ENCODE measurements around the gene NMT1. TPM values are rescaled to one million over a fixed set of nuclear protein-coding genes. Genes with fewer than 3 reads are reported as not detected.

The NMT1 gene
- total and polyA plus RNA-seq, 2 of the 13 experiments (the other 11 are each of a cell fraction or from before 2014, with no cell fraction given): 75.7 to 142 TPM

DNA sequence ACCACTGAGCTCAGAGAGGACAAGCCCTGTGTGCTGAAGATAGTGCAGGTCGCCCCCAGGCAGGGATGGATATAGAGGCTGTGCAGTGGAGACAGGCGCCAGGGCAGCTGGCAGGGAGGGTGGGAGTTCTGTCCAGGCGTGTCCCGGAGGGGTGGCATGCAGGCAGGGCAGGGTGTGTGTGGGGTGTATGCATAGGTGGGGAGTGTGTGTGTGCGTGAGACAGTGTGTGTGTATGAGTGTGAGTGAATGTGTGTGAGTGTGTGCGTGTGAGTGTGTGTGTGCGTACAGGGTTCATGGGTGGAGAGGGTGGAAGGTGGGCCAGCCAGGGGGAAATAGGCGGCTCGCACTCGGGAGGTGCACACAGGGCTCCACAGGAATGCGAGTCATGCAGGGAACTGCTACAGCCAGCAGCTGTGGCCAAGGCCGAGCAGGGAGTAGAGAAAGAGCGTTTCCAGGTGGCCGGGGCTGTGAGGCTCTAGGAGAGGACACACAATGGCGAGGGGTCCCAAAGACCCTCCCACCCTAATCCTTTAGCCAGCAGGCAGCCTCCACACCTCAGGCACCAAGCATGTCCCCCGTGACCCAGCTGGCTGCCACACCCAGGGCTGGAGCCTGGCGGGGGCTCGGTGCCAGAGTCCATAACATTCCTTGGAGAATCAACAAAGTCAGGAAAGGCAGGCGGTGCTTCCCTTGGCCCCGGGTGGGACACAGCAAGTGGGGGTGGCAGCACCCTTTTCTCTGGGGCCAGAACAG is 66.6 kb downstream of the NMT1 start (continued):
- TF ChIP-seq MXD4 (CRISPR knock-in tag; IDR thresholded peaks at IDR 0.05) (peak; percentile 73), ZFP37 (CRISPR knock-in tag; IDR thresholded peaks at IDR 0.05; ENCODE audit: borderline replicate concordance) (peak; percentile 54; the same call in 1 of the 2 replicates), RELA (CRISPR knock-in tag; IDR thresholded peaks at IDR 0.05) (0 out of 2 replicates have a peak, but pooled peaks have one; percentile 15), ASH2L (IDR thresholded peaks at IDR 0.05; ENCODE audit: insufficient read length, low read depth, low read length) (peak; percentile 68), NFIC (IDR thresholded peaks at IDR 0.05; ENCODE audit: low read length) (no peak), SRSF1 (optimal IDR thresholded peaks at IDR 0.05; ENCODE audit: low read depth, low read length) (peak; percentile 78), CHCHD3 (CRISPR knock-in tag; IDR thresholded peaks at IDR 0.05) (peak; percentile 69; the same call in 1 of the 2 replicates), RFXAP (CRISPR knock-in tag; IDR thresholded peaks at IDR 0.05; ENCODE audit: borderline replicate concordance) (no peak), FOXC1 (CRISPR knock-in tag; IDR thresholded peaks at IDR 0.05; ENCODE audit: borderline replicate concordance) (no peak), KLF6 (CRISPR knock-in tag; IDR thresholded peaks at IDR 0.05) (no peak), CBX1 (IDR thresholded peaks at IDR 0.05; ENCODE audit: low read depth) (no peak), NONO (IDR thresholded peaks at IDR 0.05) (no peak), NONO (CRISPR knock-in tag; conservative IDR thresholded peaks at IDR 0.05) (no peak; the same call in 1 of the 2 replicates), NRL (CRISPR knock-in tag; IDR thresholded peaks at IDR 0.05; ENCODE audit: borderline replicate concordance) (no peak), ZZZ3 (CRISPR knock-in tag; IDR thresholded peaks at IDR 0.05; ENCODE audit: borderline replicate concordance) (0 out of 2 replicates have a peak, but pooled peaks have one; percentile 8)
- TF ChIP-seq, protein P1, sequence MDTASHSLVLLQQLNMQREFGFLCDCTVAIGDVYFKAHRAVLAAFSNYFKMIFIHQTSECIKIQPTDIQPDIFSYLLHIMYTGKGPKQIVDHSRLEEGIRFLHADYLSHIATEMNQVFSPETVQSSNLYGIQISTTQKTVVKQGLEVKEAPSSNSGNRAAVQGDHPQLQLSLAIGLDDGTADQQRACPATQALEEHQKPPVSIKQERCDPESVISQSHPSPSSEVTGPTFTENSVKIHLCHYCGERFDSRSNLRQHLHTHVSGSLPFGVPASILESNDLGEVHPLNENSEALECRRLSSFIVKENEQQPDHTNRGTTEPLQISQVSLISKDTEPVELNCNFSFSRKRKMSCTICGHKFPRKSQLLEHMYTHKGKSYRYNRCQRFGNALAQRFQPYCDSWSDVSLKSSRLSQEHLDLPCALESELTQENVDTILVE (CRISPR knock-in tag; IDR thresholded peaks at IDR 0.05): no peak
- TF ChIP-seq, protein P2, sequence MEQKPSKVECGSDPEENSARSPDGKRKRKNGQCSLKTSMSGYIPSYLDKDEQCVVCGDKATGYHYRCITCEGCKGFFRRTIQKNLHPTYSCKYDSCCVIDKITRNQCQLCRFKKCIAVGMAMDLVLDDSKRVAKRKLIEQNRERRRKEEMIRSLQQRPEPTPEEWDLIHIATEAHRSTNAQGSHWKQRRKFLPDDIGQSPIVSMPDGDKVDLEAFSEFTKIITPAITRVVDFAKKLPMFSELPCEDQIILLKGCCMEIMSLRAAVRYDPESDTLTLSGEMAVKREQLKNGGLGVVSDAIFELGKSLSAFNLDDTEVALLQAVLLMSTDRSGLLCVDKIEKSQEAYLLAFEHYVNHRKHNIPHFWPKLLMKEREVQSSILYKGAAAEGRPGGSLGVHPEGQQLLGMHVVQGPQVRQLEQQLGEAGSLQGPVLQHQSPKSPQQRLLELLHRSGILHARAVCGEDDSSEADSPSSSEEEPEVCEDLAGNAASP (CRISPR knock-in tag; IDR thresholded peaks at IDR 0.05; ENCODE audit: borderline replicate concordance): peak; percentile 42; the same call in 1 of the 2 replicates
- TF ChIP-seq, protein P3, sequence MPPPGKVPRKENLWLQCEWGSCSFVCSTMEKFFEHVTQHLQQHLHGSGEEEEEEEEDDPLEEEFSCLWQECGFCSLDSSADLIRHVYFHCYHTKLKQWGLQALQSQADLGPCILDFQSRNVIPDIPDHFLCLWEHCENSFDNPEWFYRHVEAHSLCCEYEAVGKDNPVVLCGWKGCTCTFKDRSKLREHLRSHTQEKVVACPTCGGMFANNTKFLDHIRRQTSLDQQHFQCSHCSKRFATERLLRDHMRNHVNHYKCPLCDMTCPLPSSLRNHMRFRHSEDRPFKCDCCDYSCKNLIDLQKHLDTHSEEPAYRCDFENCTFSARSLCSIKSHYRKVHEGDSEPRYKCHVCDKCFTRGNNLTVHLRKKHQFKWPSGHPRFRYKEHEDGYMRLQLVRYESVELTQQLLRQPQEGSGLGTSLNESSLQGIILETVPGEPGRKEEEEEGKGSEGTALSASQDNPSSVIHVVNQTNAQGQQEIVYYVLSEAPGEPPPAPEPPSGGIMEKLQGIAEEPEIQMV (CRISPR knock-in tag; IDR thresholded peaks at IDR 0.05; ENCODE audit: low read depth): 0 out of 2 replicates have a peak, but pooled peaks have one; percentile 21
- TF ChIP-seq, protein P4, sequence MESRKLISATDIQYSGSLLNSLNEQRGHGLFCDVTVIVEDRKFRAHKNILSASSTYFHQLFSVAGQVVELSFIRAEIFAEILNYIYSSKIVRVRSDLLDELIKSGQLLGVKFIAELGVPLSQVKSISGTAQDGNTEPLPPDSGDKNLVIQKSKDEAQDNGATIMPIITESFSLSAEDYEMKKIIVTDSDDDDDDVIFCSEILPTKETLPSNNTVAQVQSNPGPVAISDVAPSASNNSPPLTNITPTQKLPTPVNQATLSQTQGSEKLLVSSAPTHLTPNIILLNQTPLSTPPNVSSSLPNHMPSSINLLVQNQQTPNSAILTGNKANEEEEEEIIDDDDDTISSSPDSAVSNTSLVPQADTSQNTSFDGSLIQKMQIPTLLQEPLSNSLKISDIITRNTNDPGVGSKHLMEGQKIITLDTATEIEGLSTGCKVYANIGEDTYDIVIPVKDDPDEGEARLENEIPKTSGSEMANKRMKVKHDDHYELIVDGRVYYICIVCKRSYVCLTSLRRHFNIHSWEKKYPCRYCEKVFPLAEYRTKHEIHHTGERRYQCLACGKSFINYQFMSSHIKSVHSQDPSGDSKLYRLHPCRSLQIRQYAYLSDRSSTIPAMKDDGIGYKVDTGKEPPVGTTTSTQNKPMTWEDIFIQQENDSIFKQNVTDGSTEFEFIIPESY (CRISPR knock-in tag; IDR thresholded peaks at IDR 0.05): peak; percentile 10; the same call in 1 of the 2 replicates
- TF ChIP-seq, protein P5, sequence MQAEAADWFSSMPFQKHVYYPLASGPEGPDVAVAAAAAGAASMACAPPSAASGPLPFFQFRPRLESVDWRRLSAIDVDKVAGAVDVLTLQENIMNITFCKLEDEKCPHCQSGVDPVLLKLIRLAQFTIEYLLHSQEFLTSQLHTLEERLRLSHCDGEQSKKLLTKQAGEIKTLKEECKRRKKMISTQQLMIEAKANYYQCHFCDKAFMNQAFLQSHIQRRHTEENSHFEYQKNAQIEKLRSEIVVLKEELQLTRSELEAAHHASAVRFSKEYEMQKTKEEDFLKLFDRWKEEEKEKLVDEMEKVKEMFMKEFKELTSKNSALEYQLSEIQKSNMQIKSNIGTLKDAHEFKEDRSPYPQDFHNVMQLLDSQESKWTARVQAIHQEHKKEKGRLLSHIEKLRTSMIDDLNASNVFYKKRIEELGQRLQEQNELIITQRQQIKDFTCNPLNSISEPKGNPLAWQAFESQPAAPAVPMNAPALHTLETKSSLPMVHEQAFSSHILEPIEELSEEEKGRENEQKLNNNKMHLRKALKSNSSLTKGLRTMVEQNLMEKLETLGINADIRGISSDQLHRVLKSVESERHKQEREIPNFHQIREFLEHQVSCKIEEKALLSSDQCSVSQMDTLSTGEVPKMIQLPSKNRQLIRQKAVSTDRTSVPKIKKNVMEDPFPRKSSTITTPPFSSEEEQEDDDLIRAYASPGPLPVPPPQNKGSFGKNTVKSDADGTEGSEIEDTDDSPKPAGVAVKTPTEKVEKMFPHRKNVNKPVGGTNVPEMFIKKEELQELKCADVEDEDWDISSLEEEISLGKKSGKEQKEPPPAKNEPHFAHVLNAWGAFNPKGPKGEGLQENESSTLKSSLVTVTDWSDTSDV (CRISPR knock-in tag; IDR thresholded peaks at IDR 0.05): no peak

Measured in HepG2 (cell line).